Activated T-cell treated with anti-CD3 and anti-CD28 coated beads for 1 hour (primary cell): ENCODE measurements around the gene PDE8A.

Source experiments
- DNase-seq: peaks from one replicate; pipeline ENCODE4 v3.0.0-alpha.2; 2020; ENCODE audit warnings: low read depth

PDE8A gene

GRCh38 chr15:85034276-85034675, 52.6 kb downstream of the PDE8A start:
- DNase-seq: no peak

GRCh38 chr15:85035980-85036379, 54.3 kb downstream of the PDE8A start:
- DNase-seq: no peak

GRCh38 chr15:85036716-85037115, 55.1 kb downstream of the PDE8A start:
- DNase-seq: no peak

DNA sequence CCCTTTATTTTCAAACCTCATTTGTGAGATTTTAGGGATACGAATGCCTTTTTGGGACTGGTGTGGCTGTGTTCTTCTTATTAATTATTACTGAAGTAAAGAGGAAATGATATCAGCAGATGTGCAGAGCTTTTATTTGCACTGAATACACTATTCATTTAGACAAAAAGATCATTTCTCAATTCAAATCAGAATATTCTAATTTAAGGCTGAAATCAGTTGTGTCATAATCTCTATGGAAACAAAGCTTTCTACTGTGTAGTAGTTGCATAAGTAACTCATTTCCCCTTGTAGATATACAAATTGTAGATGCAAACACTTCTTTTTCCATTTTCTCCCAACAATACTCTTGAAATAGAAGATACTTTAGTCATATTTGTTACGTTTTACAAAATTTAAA, 56.0 kb downstream of the PDE8A start:
- DNase-seq: no peak

DNA sequence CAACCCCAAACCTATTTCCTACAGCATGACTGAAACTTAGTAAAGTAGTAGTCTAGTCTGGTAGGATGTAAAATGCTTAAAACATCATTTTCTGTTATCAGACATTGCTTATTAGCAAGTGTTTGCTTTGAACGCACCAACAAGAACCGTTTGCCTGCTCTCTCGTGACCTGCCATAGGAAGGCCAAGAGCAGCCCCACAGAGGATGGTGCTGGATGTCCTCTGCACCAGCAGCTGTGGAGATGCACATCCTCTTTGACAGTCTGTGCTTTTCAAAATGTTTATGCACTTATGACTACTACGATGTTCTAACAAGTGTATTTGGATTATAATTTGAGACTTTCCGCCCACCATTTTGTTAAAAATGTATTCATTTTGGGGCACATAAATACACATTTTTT, 59.6 kb downstream of the PDE8A start:
- DNase-seq: no peak

- DNase-seq: peak; percentile 17
These were observed 62.7 kb downstream of the PDE8A start for GRCh38 chr15:85044251-85044853.

- DNase-seq: no peak
These were observed 63.2 kb downstream of the PDE8A start for GRCh38 chr15:85044894-85045293.

- DNase-seq: no peak
These were observed 64.0 kb downstream of the PDE8A start for GRCh38 chr15:85045615-85046014.

GRCh38 chr15:85047271-85047948, 65.8 kb downstream of the PDE8A start:
- DNase-seq: no peak

DNA sequence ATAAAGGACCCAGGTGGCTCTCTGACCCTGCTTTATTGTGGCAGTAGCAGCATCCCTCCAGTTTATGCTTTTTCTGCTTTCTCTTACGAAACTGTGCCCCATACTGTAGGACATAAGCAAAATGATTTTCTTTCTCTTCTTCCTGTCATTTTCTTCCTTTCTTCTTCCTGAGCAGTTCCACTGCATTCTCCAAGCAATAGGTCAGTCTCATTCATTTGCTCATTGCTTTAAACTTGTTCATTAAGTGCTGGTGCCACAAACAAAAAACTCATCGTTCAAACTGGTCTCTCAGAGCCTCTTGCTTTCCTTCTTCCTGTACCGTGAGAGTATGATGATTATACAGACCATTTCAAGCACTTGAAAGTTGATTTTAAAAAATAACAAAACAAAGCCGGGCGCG, 66.8 kb downstream of the PDE8A start:
- no peak for DNase-seq

- DNase-seq: no peak
These were observed 68.1 kb downstream of the PDE8A start for GRCh38 chr15:85049805-85050204.

DNA sequence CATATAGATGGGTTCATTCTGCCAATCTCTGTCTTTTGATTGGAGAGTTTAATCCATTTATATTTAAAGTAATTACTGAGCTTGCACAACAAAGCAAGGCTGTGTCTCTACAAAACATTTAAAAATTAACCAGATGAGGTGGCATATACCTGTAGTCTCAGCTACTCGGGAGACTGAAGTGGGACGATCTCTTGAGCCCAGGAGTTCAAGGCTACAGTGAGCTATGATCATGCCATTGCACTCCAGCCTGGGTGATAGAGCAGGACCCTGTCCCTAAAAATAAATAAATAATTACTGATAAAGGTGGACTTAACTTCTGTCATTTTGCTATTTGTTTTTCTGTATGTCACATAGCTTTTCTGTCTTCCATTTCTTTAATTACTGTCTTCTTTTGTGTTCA, 78.1 kb downstream of the PDE8A start:
- no peak for DNase-seq

DNA sequence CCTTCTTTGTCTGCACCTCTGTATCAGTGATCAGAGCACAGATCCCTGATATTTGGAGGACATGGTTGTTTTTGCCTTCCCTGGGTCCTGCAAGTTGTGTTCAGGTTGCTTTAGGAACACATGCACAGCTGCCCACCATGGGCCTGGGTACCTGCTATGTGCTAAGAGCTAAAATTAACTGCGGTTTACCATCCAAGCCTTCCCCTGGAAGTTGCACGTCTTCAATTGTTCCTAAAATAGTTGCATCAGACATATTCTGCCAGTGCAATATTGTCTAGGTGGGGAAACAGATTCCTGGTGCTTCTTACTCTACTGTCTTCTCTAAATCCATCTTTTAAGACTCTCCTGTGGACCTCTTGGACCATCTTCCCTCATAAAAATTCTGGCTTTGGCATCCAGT, 80.9 kb downstream of the PDE8A start:
- no peak for DNase-seq

GRCh38 chr15:85063088-85063487, 81.4 kb downstream of the PDE8A start:
- no peak for DNase-seq

- DNase-seq: no peak
These were observed 81.9 kb downstream of the PDE8A start for GRCh38 chr15:85063522-85064079.

DNA sequence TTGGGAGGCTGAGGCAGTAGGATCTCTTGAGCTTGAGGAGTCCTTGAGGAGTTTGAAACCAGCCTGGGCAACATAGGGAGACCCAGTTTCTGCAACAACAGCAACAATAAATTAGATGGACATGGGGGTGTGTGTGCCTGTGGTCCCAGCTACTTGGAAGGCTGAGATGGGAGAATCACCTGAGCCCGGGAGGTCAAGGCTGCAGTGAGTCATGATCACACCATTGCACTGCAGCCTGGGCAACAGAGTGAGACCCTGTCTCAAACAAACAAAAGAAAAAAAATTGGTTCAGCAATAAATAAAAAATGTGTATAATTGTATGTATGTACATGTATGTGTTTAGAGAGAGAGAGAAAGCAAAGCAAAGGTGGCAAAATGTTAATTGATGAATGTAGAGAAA, 83.1 kb downstream of the PDE8A start:
- no peak for DNase-seq

DNA sequence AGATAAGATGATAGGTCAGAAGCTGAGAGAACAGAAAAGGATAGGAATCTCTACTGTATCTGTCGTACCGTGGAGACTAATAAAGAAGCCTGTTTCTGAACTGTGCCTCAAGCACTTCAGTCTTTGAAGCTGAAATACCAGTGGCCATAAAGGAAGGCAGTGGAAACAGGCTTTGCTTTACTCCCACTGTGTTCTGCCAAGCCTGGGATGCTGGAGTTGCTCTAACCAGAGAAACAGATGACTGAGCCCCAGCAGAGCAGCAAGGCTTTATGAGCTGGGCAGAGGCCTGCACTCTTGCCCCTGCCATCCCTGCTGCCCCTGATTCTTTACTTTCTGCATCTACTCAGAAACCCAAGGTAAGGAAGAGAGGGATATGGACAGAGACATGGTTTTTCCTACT, 89.4 kb downstream of the PDE8A start:
- DNase-seq: no peak

DNA sequence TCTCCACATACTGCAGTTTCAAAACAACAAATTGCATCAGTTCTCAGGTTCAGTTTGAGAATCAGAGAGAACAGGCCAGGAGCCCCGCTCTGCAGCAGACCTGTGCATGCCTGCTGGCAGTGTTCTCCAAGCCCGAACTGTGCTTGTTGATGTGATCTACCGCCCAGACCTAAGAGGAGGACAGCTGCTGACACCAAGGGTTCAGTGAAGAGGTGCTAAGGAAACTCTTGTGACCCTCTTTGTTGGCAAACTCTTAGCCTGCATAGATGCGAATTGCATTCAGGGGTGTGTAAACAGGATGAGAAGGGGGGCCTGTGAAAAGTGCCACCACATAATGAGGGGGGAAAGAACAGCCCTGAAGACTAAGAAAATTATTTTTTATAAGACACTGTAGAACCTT, 89.8 kb downstream of the PDE8A start:
- DNase-seq: no peak

GRCh38 chr15:85072917-85073316, 91.3 kb downstream of the PDE8A start:
- no peak for DNase-seq

GRCh38 chr15:85073556-85074194, 92.0 kb downstream of the PDE8A start:
- DNase-seq: no peak

GRCh38 chr15:85086855-85087254, 105.2 kb downstream of the PDE8A start:
- no peak for DNase-seq

DNA sequence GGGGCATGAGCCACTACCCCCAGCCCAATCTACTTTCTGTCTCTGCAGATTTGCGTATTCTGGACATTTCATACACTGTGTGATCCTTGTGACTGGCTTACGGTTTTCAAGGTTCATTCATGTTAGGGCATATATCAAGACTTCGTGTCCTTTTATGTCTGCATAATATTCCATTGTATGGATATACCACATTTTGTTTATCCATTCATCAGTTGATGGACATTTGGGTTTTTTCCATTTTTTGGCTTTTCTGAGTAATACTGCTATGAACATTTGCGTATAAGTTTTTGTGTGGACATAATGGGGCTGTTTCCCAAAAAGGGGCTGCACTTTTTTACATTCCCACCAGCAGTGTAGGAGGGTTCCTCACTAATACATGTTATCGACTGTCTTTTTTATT, 106.6 kb downstream of the PDE8A start:
- DNase-seq: no peak

DNA sequence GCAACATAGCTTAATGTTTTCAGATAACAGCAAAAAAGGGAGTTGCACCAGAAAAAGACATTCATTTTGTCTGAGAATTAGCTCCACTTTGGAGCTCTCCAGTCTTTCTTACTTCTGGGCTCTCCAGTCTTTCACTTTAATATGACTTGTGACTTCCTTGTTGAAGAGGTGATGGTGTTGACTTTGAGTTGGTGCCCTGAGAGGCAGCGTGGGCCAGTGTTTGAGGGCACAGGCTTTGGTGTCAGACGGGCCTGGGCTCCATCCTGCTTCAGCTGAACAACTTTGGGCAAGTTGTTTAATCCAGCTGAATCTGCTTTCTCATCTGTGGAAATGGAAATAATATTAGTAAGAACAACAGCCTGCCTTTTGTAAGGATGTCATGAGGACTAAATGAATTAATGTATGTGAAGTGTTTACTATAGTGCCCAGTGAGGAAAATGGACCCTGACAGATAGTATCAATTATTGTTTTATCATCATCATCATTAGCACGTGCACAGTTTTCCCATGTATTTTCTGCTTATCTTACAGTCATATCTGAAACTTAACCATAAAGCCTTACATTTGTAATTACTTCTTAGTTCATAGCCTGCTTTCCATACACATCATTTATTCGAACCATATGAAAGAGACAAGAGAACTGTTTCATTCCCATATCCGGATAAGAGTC, 108.4 kb downstream of the PDE8A start:
- DNase-seq: no peak
